Endothelial cell of umbilical vein (primary cell): ENCODE measurements around the gene NDUFA13.
A peak's percentile ranks its signal among the peaks of the same experiment; 100 is the strongest.

ENCODE experiments used
- CTCF ChIP-seq, 2 donors: IDR thresholded peaks; 1 replicate in 1 of 2; 2 replicates in 1 of 2; pipeline ENCODE4 v1.5.1; 2011; ENCODE audit warnings: low read length in 2 of 2, mild to moderate bottlenecking in 2 of 2, moderate library complexity in 2 of 2, control low read depth in 1 of 2, inconsistent platforms in 1 of 2, low read depth in 1 of 2; ENCODE audit not compliant: insufficient read depth in 1 of 2; ENCODE audit errors: extremely low read depth in 1 of 2
- JUN ChIP-seq: IDR thresholded peaks from 2 replicates; pipeline ENCODE4 v1.6.1; 2011; ENCODE audit warnings: borderline replicate concordance, low read depth; ENCODE audit not compliant: insufficient read length, insufficient read depth
- MAX ChIP-seq: IDR thresholded peaks from 2 replicates; pipeline ENCODE4 v1.6.1; 2011; ENCODE audit not compliant: insufficient read depth, insufficient read length
- POLR2A ChIP-seq: IDR thresholded peaks from 2 replicates; pipeline ENCODE4 v1.6.1; 2012; ENCODE audit warnings: low read depth, mild to moderate bottlenecking, control low read depth, low read length
- POLR2AphosphoS5 ChIP-seq: IDR thresholded peaks from 2 replicates; pipeline ENCODE4 v1.6.1; 2012; ENCODE audit warnings: low read depth, mild to moderate bottlenecking, control low read depth, low read length, moderate library complexity; ENCODE audit not compliant: insufficient read depth

DNA sequence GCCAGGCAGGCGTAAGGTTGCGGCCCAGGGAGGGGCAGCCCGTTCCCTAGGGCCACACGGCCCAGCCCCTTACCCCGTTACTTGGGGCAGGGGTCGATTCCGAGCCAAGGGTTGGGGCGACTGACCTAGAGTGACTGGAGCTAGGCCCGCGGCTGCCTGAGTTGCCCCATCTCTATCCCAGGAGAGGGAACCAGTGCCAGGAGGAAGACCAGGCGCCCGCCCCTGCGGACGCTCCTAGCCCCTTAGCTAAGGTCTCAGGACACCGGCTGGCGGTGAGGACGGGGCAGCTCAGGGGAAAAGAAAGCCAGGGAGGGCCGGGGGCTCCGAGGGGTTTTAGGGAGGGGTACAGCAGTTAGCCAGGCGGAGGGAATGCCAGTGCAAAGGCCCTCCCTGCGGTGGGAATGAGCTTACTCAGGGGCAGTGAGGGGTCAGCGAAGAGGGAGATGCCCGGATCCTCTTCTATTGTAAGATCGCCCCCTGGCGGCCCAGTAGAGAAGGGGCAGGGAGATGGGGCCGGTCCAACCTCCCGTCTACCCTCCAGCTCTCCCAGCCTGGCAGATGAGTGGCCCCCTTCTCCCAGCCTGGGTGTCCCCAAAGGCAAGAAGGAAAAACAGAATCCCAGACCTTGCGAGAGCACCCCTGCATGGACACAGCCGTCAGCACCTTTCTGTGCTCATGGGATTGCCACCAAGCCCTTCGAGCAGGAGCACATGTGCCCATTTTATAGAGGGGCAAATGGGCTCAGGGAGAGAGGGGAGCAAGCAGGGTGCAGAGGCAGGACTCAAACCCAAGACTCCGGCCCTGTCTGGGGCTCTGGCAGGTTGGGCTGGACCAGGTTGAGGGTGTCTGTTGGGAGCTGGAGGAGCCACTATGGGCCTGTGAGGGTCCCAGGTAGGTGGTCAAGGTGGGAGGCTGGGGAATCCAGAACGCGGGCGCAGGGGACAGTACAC is 38.3 kb downstream of the NDUFA13 start:
- TF ChIP-seq CTCF (IDR thresholded peaks at IDR 0.05; ENCODE audit: extremely low read depth in 1 of 2, insufficient read depth in 1 of 2, low read depth in 1 of 2, low read length in 2 of 2), result peak; percentile 61 to 80
- TF ChIP-seq POLR2AphosphoS5, result no peak
- no peak for TF ChIP-seq MAX
- TF ChIP-seq POLR2A, result no peak
- no peak for TF ChIP-seq JUN
